ENCODE results near the gene ENO3.

DNA sequence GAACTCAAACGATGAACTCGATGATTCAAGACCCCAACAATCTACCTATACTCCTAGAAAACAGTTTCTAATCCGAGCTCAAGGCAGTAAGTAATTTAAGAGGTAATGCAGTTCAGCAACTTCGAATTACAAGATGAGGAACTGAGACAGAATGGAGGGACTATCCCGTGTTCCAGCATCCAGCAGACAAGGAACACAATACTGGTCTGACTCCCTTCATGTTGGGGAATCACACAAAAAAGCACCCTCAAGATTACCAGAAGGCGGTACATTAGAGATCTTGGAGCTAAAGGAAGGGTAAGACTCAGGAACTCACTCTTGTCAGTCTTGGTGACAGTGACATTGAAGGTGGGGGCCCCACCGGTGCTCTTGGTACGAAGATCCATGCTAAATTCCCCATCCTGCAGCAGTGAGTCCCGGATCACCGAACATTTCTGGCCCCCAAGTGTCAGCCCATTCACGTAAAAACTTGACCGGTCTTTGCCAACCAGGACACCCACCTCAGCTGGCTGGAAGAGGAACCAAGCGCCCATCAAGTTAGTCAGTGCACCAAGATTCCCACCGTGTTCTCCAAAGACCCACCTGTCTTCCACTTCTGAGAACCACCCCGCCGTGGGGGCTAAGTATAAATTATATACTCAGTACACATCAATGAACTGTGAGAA is 4.5 kb upstream of the ENO3 start:
- no peak for TF ChIP-seq EZH2 (IDR thresholded peaks at IDR 0.05)
- TF ChIP-seq, protein P1, sequence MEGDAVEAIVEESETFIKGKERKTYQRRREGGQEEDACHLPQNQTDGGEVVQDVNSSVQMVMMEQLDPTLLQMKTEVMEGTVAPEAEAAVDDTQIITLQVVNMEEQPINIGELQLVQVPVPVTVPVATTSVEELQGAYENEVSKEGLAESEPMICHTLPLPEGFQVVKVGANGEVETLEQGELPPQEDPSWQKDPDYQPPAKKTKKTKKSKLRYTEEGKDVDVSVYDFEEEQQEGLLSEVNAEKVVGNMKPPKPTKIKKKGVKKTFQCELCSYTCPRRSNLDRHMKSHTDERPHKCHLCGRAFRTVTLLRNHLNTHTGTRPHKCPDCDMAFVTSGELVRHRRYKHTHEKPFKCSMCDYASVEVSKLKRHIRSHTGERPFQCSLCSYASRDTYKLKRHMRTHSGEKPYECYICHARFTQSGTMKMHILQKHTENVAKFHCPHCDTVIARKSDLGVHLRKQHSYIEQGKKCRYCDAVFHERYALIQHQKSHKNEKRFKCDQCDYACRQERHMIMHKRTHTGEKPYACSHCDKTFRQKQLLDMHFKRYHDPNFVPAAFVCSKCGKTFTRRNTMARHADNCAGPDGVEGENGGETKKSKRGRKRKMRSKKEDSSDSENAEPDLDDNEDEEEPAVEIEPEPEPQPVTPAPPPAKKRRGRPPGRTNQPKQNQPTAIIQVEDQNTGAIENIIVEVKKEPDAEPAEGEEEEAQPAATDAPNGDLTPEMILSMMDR (IDR thresholded peaks at IDR 0.05 in 2 of 3, conservative IDR thresholded peaks at IDR 0.05 in 1 of 3; ENCODE audit: borderline replicate concordance in 1 of 3, insufficient read depth in 1 of 3, low read depth in 2 of 3, low read length in 2 of 3) = no peak
- TF ChIP-seq ZNF274 (IDR thresholded peaks at IDR 0.05; ENCODE audit: low read depth, low read length) = no peak
- no peak for TF ChIP-seq RAD21 (IDR thresholded peaks at IDR 0.05; ENCODE audit: low read depth)
- no peak for TF ChIP-seq EZH2phosphoT487 (IDR thresholded peaks at IDR 0.05; ENCODE audit: borderline replicate concordance)
- no peak; the same call in 1 of the 2 replicates for TF ChIP-seq POLR2AphosphoS5 (IDR thresholded peaks at IDR 0.05; ENCODE audit: low read depth, low read length)
- no peak for TF ChIP-seq CBX3 (IDR thresholded peaks at IDR 0.05; ENCODE audit: low read depth)
